ENCODE data around the gene ARIH2. TPM values are rescaled to one million over a fixed set of nuclear protein-coding genes. Genes with fewer than 3 reads are reported as not detected.

ARIH2 gene
- total RNA-seq, 1 donor from 2014 or later: 69.0 TPM

- no peak for DNase-seq (ENCODE audit: low read depth in 2 of 2)
These were observed 51.9 kb downstream of the ARIH2 start for GRCh38 chr3:48970586-48970985.

- no peak for DNase-seq (ENCODE audit: low read depth in 2 of 2)
These were observed 55.6 kb downstream of the ARIH2 start for GRCh38 chr3:48974076-48974864.

DNA sequence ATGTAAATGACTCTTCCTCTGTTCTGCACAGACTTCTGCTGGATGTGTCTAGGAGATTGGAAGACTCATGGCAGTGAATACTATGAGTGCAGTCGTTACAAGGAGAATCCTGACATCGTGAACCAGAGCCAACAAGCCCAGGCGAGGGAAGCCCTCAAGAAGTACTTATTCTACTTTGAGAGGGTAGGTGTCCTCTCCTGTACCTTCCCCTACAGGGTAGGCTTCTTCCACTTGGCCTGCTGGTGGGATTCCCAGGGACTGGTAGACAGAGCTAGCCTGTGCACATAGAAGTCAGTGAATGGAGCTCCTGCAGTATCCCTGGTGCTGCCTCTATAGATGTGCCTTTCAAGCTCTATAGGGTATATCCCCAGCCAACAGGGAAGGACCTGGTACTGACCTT, 60.8 kb downstream of the ARIH2 start:
- DNase-seq (ENCODE audit: low read depth in 2 of 2): no peak

- DNase-seq (ENCODE audit: low read depth in 2 of 2): no peak
These were observed 61.7 kb downstream of the ARIH2 start for GRCh38 chr3:48980295-48980694.

- no peak for DNase-seq (ENCODE audit: low read depth in 2 of 2)
These were observed 63.4 kb downstream of the ARIH2 start for GRCh38 chr3:48982016-48982415.

GRCh38 chr3:48982686-48983085, 64.0 kb downstream of the ARIH2 start:
- no peak for DNase-seq (ENCODE audit: low read depth in 2 of 2)

- no peak for DNase-seq (ENCODE audit: low read depth in 2 of 2)
These were observed 64.5 kb downstream of the ARIH2 start for GRCh38 chr3:48983096-48983495.

DNA sequence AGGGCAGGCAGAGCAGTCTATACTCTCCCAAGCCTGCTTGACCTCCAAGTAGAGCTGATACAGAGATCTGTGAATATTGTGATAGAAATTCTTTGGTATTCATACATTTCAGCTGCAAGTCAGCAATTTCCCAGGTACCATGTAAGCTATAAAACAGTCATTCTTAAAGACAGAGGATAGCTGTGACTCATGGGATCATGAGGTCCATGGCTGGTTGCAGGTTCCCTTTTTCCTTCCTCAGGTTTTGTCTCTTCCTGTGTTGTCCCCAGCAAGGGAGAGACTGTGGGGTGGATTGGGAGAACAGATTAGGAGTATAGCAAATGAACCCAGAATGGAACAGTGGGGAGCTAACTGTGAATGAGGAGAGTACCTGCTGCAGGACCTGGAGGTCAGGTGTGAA, 66.0 kb downstream of the ARIH2 start:
- peak in 1 of 2 donors; percentile 17 for DNase-seq (ENCODE audit: low read depth in 2 of 2)

GRCh38 chr3:48985831-48986376, 67.3 kb downstream of the ARIH2 start:
- DNase-seq (ENCODE audit: low read depth in 2 of 2): no peak

DNA sequence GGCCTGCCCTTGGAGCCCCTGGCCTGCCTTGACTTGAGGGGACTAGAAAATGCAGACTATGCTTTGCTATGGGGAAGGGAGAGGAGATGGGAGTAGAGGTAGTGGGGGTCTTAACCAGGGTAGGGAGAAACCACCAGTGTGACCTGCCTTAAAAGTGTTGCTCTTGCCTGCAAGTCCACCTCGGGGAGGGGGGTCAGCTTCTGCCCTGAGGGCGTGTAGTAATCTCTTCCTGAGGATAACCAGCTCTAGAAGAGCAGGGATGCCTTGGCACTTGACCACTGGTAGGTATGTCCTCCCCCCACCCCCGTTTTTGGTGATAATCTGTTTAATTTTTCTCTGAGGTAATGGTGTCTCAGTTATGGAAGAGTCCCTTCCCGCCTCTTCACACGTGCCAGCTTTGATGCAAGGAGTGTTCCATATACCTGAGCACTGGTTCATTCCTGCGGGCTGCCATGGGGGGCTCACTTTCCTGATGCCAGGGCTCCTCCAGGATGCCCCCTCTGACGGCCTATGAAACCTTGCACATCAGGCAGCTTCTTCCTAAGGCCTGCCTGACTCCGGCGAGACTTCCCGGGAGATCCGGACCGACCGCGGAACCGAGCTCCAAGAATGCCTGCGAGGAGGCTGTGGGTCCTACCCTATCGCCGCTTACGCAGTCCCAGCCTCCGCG, 70.6 kb downstream of the ARIH2 start:
- DNase-seq (ENCODE audit: low read depth in 2 of 2): no peak

GRCh38 chr3:48989796-48990635, 71.4 kb downstream of the ARIH2 start, which contains the start of gene P4HTM:
P4HTM (plus strand) TSS chr3:48990241; CDS start chr3:48990257, 16 bp downstream.
- peak; percentile 49 to 92 for DNase-seq (ENCODE audit: low read depth in 2 of 2)

DNA sequence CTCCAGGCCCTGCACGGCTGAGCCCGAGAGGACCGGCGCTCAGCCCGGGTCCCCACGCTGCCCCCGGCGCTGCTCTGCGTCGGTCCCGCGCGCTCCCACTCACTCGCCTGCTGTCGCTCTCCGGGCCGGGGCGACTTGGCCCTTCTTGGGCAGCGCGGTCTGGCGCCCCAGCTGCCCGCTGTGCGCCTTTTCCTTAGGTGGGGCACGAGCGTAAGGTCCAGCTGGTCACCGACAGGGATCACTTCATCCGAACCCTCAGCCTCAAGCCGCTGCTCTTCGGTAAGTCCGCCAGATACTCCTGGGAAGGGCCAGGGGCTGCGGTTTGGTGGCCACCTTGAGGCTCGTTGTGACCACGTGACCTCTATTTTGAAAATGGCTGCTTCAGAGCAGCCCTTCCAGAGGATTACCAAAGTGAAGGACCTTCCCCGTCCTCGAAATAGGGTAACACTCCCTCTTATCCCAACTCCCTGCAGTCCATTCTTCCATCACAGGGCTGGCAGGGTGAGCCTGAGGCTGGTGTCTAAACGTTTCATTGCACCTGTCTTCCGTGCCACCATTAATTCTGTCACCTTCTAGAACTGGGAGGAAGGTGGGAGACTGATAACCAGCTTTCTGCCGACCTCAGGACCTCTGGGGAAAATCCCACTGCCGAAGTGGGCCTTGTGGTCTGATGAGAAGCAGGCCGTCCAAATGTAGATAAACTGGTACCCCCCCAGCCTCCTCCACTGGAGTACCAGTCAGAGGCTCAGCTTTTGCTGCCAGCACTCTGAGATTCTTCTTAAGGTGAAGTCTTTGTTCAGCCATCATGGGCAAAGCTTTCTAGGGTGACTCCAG, 72.2 kb downstream of the ARIH2 start:
- peak in 1 of 2 donors; percentile 23 for DNase-seq (ENCODE audit: low read depth in 2 of 2)

DNA sequence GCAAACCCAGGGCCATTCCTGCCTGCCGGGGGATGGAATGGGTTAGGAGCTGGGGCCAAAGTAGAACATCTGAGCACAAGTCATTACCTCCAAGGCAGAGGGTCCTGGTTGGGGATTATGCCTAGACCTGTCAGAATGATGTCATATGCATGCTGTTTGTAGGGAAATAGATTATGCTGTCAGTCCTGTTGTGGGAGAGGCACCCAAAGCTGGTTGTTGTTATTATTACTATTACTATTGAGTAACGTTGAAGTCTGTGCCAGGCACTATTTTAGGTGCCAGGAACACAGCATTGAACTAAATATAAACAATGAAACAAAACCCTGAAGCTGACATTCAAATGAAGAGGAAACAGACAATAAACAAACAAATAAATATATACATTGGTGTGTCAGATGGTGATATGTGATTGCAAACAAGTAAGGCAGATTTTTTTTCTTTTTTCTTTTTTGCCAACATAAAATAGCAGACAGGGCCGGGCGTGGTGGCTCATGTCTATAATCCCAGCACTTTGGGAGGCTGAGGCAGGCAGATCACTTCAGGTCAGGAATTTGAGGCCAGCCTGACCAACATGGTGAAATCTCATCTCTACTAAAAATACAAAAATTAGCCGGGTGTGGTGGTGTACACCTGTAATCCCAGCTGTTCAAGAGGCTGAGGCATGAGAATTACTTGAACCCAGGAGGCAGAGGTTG, 73.4 kb downstream of the ARIH2 start:
- DNase-seq (ENCODE audit: low read depth in 2 of 2): no peak

DNA sequence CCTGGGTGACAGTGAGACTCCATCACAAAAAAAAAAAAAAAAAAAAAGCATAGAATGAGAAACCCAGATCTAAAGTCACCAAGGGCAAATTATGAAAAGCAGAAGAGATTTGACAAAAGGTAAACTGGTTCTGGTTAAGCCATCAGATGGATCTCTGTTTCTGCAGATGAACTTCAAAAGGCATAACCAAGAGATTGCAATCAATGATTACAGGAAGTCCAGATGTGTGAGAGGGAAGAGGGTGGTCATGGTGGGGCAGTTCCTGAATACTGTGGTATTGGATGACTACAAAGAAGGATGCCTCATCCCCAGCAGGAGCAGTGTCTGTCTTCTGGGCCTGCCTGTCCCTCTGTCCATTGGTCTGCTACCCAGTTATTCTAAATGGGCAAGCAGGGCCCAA, 75.2 kb downstream of the ARIH2 start:
- DNase-seq (ENCODE audit: low read depth in 2 of 2): no peak

DNA sequence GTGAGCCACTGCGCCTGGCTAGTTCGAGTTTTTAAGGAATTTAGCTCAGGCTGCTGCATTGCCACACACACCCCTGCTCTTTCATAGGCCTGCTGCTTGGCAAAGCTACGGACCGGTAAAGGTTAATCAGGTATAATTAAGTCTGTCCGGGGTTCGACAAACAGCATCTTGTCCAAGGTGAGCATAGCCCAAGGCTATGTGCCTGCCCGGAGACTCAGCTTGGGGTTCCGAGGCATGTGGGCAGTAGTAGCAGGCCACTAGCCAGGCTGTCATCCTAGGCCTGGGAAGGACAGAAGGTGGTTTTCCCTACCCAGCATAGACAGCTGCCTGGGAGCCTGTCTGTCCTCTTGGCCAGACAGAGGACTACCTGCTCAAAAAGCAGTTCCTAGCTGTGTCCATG, 78.0 kb downstream of the ARIH2 start:
- no peak for DNase-seq (ENCODE audit: low read depth in 2 of 2)

GRCh38 chr3:48997102-48997635, 78.5 kb downstream of the ARIH2 start:
- DNase-seq (ENCODE audit: low read depth in 2 of 2): no peak

GRCh38 chr3:48997714-48998637, 79.3 kb downstream of the ARIH2 start:
- no peak for DNase-seq (ENCODE audit: low read depth in 2 of 2)

DNA sequence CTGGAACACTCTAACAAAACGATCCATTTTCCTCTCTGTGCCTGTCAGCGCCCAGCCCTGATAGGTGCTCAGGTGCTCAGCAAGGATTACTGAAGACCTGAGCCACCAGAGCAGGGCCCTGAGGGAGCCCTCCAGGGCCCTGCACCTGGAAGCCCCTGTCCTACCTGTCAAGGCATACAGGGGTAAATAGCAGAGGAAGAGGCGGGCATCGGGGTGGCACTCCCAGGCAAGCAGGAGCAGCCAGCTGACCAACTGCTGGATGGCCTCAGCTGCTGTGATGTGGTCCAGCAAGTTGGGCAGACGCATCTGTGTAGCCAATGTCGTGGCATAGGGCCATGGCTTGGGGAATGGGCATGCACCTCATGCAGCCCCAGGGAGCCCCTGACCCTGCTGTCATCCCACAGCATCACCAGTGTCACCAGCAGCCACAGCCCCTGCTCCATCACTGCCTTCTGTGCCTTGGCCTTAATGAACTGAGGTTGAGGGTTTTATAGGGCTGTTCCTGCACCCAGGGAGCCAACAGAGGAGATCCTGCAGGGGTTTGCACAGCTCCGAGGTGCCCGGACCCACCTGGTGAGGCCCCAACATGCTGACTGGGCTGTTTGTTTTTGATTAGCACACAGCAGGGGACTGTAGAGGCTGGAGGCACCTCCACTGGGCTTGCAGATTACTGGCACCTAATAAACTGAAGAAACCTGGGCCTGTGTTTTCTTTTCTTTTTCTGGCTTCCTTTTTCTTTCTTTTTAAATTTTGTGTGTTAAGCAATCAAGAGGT, 80.6 kb downstream of the ARIH2 start:
- no peak for DNase-seq (ENCODE audit: low read depth in 2 of 2)
